ENCODE results near the gene MBD5.
"Not testable (repeated sequence)": the region's sequence is repeated elsewhere in the genome, so short reads cannot be mapped to it uniquely, and the experiment has no call there.

The MBD5 gene

GRCh38 chr2:147996828-147997227 lies 24.1 kb upstream of the MBD5 start:
- H3K4me3 ChIP-seq (ENCODE audit: low read depth, low read length) = no peak overlapping the region
- DNase-seq (ENCODE audit: low read depth) = no peak
- TF ChIP-seq CTCF (conservative IDR thresholded peaks at IDR 0.05; ENCODE audit: low read depth, low read length) = no peak

- DNase-seq (ENCODE audit: low read depth) = peak; percentile 4
- TF ChIP-seq CTCF (conservative IDR thresholded peaks at IDR 0.05; ENCODE audit: low read depth, low read length) = no peak
- H3K4me3 ChIP-seq (ENCODE audit: low read depth, low read length) = no peak overlapping the region
Measured at GRCh38 chr2:147998203-147998602, 22.7 kb upstream of the MBD5 start.

- TF ChIP-seq CTCF (conservative IDR thresholded peaks at IDR 0.05; ENCODE audit: low read depth, low read length) = no peak
- no peak overlapping the region for H3K4me3 ChIP-seq (ENCODE audit: low read depth, low read length)
- no peak for DNase-seq (ENCODE audit: low read depth)
Measured at GRCh38 chr2:147999126-147999525, 21.8 kb upstream of the MBD5 start.

GRCh38 chr2:148000095-148000494 lies 20.8 kb upstream of the MBD5 start:
- TF ChIP-seq CTCF (conservative IDR thresholded peaks at IDR 0.05; ENCODE audit: low read depth, low read length) = no peak
- no peak overlapping the region for H3K4me3 ChIP-seq (ENCODE audit: low read depth, low read length)
- no peak for DNase-seq (ENCODE audit: low read depth)

- DNase-seq (ENCODE audit: low read depth) = not testable (repeated sequence)
Measured at GRCh38 chr2:148002420-148002819, 18.5 kb upstream of the MBD5 start.

GRCh38 chr2:148006249-148007007 lies 14.5 kb upstream of the MBD5 start:
- DNase-seq (ENCODE audit: low read depth) = no peak
- H3K4me3 ChIP-seq (ENCODE audit: low read depth, low read length) = no peak overlapping the region
- TF ChIP-seq CTCF (conservative IDR thresholded peaks at IDR 0.05; ENCODE audit: low read depth, low read length) = peak; percentile 1

More at GRCh38 chr2:148002420-148002819, 18.5 kb upstream of the MBD5 start:
- H3K4me3 ChIP-seq (ENCODE audit: low read depth, low read length) = not testable (repeated sequence)

- H3K4me3 ChIP-seq (ENCODE audit: low read depth, low read length) = no peak overlapping the region
- TF ChIP-seq CTCF (conservative IDR thresholded peaks at IDR 0.05; ENCODE audit: low read depth, low read length) = no peak
- DNase-seq (ENCODE audit: low read depth) = no peak
Measured at GRCh38 chr2:148007219-148007900, 13.5 kb upstream of the MBD5 start.

GRCh38 chr2:148008411-148008810 lies 12.5 kb upstream of the MBD5 start:
- DNase-seq (ENCODE audit: low read depth); H3K4me3 ChIP-seq (ENCODE audit: low read depth, low read length): not testable (repeated sequence)

Measured in choroid plexus epithelial cell (primary cell).